DOHH2 (cell line): Measurements from ENCODE around the gene RAI1.
A peak's percentile ranks its signal among the peaks of the same experiment; 100 is the strongest.

Experiments
- H3F3A ChIP-seq: fragments of 200-600 bp; sonication (generic), shearing (Covaris generic); 2 replicates; pipeline ENCODE4 v1.6.0; 2016; ENCODE audit warnings: antibody characterized with exemption, mild to moderate bottlenecking; ENCODE audit not compliant: control insufficient read depth, insufficient read depth
- H3K27ac ChIP-seq: fragments of 200-600 bp; sonication (generic); 2 replicates; pipeline ENCODE4 v1.5.1; 2014; ENCODE audit warnings: low read depth, mild to moderate bottlenecking, low read length, moderate library complexity
- H3K27me3 ChIP-seq: fragments of 200-600 bp; sonication (generic); 2 replicates; pipeline ENCODE4 v1.6.1; 2014; ENCODE audit warnings: mild to moderate bottlenecking, low read length, mixed read lengths; ENCODE audit not compliant: control insufficient read depth
- H3K36me3 ChIP-seq: fragments of 200-600 bp; sonication (generic); 2 replicates; pipeline ENCODE4 v1.6.1; 2014; ENCODE audit warnings: mild to moderate bottlenecking, low read length, moderate library complexity, mixed read lengths; ENCODE audit not compliant: control insufficient read depth
- H3K4me1 ChIP-seq: fragments of 200-600 bp; sonication (generic); 2 replicates; pipeline ENCODE4 v1.6.1; 2014; ENCODE audit warnings: mild to moderate bottlenecking, low read length, mixed read lengths; ENCODE audit not compliant: control insufficient read depth
- H3K4me2 ChIP-seq: fragments of 200-600 bp; sonication (generic); 2 replicates; pipeline ENCODE4 v1.6.0; 2014; ENCODE audit warnings: mild to moderate bottlenecking, low read length, moderate library complexity
- H3K4me3 ChIP-seq: fragments of 200-600 bp; sonication (generic); 2 replicates; pipeline ENCODE4 v1.5.1; 2014; ENCODE audit warnings: mild to moderate bottlenecking, low read length, mixed read lengths
- H3K79me2 ChIP-seq: fragments of 200-600 bp; sonication (generic); 2 replicates; pipeline ENCODE4 v1.6.1; 2014; ENCODE audit warnings: mild to moderate bottlenecking, low read length, mixed read lengths; ENCODE audit not compliant: control insufficient read depth
- H3K9me2 ChIP-seq: fragments of 200-600 bp; sonication (generic); replicated peaks from 2 replicates; pipeline ENCODE4 v1.6.1; 2014; ENCODE audit warnings: mild to moderate bottlenecking, low read length, mixed read lengths; ENCODE audit not compliant: control insufficient read depth
- H3K9me3 ChIP-seq: fragments of 200-600 bp; sonication (generic); 2 replicates; pipeline ENCODE4 v1.6.1; 2014; ENCODE audit warnings: antibody characterized with exemption, low read length, mixed read lengths; ENCODE audit not compliant: control insufficient read depth, insufficient read depth
- H4K20me1 ChIP-seq: fragments of 200-600 bp; sonication (generic); 2 replicates; pipeline ENCODE4 v1.6.0; 2014; ENCODE audit warnings: low read depth, mild to moderate bottlenecking, antibody characterized with exemption, low read length, moderate library complexity; ENCODE audit not compliant: control insufficient read depth, insufficient read depth
- EZH2phosphoT487 ChIP-seq: fragments of 200-600 bp; sonication (generic); IDR thresholded peaks from 2 replicates; pipeline ENCODE4 v1.6.1; 2017; ENCODE audit warnings: borderline replicate concordance, mild to moderate bottlenecking, antibody characterized with exemption, low read length, moderate library complexity, mixed read lengths
- TF ChIP-seq, protein P1 (sequence below): fragments of 200-600 bp; sonication (generic); IDR thresholded peaks from one replicate; pipeline ENCODE4 v1.5.1; 2014; ENCODE audit warnings: antibody characterized with exemption, mild to moderate bottlenecking, low read depth, low read length; ENCODE audit not compliant: poor library complexity, severe bottlenecking

The RAI1 gene

GRCh38 chr17:17848311-17849082, 167.2 kb downstream of the RAI1 start:
- TF ChIP-seq, protein P1, sequence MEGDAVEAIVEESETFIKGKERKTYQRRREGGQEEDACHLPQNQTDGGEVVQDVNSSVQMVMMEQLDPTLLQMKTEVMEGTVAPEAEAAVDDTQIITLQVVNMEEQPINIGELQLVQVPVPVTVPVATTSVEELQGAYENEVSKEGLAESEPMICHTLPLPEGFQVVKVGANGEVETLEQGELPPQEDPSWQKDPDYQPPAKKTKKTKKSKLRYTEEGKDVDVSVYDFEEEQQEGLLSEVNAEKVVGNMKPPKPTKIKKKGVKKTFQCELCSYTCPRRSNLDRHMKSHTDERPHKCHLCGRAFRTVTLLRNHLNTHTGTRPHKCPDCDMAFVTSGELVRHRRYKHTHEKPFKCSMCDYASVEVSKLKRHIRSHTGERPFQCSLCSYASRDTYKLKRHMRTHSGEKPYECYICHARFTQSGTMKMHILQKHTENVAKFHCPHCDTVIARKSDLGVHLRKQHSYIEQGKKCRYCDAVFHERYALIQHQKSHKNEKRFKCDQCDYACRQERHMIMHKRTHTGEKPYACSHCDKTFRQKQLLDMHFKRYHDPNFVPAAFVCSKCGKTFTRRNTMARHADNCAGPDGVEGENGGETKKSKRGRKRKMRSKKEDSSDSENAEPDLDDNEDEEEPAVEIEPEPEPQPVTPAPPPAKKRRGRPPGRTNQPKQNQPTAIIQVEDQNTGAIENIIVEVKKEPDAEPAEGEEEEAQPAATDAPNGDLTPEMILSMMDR: no peak
- no peak for TF ChIP-seq EZH2phosphoT487
- Histone ChIP-seq H3F3A (no peaks in the 10 kb centered on the region), H3K4me1 (peaks cover 20% of the 10 kb centered on the region), H4K20me1 (no peaks in the 10 kb centered on the region), H3K4me3 (no peak overlapping the region), H3K27ac (no peak overlapping the region), H3K79me2 (no peaks in the 10 kb centered on the region), H3K9me2 (no peaks in the 10 kb centered on the region), H3K4me2 (no peak overlapping the region), H3K27me3 (no peaks in the 10 kb centered on the region), H3K9me3 (no peaks in the 10 kb centered on the region), H3K36me3 (no peaks in the 10 kb centered on the region)

GRCh38 chr17:17849147-17849820, 168.0 kb downstream of the RAI1 start:
- H3K79me2 ChIP-seq: no peaks in the 10 kb centered on the region
- no peaks in the 10 kb centered on the region for H3K36me3 ChIP-seq
- no peaks in the 10 kb centered on the region for H3K9me3 ChIP-seq
- peaks cover 20% of the 10 kb centered on the region for H3K4me1 ChIP-seq
- H3K27me3 ChIP-seq: no peaks in the 10 kb centered on the region
- peak overlapping the region; percentile 50 for H3K4me2 ChIP-seq
- H3K27ac ChIP-seq: peak overlapping the region; percentile 35
- TF ChIP-seq EZH2phosphoT487: no peak
- TF ChIP-seq, protein P1: no peak
- H4K20me1 ChIP-seq: no peaks in the 10 kb centered on the region
- no peaks in the 10 kb centered on the region for H3K9me2 ChIP-seq
- peak overlapping the region; percentile 27; the same call in 1 of the 2 replicates for H3K4me3 ChIP-seq
- no peaks in the 10 kb centered on the region for H3F3A ChIP-seq

DNA sequence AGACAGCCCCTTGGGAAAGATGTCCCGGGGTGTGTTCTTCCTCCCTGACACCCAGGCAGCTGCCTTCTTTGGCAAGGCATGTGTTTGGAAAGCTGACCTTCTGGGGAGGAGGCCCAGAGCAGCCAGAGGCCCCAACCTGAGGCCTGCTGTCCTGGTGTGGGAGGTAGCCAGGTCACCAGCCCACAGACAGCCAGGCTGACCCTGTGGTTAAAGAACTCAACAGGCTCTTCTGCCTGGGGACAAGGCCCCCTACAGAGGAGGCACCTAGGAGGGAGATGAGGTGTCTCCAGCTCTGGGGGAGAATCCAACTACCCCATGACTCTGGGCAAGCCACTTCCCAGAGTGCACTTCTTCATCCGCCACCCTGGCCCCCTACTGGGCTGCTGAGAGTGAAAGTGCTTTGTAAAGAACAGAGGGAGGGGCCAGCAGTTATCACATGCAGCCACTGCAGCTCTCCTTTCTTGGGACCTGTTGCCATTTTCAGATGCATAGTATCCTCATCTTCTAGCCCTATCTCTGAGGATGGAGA, 168.7 kb downstream of the RAI1 start:
- Histone ChIP-seq H3K9me3 (no peaks in the 10 kb centered on the region), H3K4me2 (peak overlapping the region; percentile 50), H3K4me3 (peak overlapping the region; percentile 27; the same call in 1 of the 2 replicates), H3K27ac (peak overlapping the region; percentile 35), H4K20me1 (no peaks in the 10 kb centered on the region), H3K79me2 (no peaks in the 10 kb centered on the region), H3K4me1 (peaks cover 20% of the 10 kb centered on the region), H3K9me2 (no peaks in the 10 kb centered on the region), H3K36me3 (no peaks in the 10 kb centered on the region), H3K27me3 (no peaks in the 10 kb centered on the region), H3F3A (no peaks in the 10 kb centered on the region)
- TF ChIP-seq, protein P1: peak; percentile 51
- TF ChIP-seq EZH2phosphoT487: no peak
